ENCODE results near the gene PTPN6.
A peak's percentile ranks its signal among the peaks of the same experiment; 100 is the strongest.

The PTPN6 gene

DNA sequence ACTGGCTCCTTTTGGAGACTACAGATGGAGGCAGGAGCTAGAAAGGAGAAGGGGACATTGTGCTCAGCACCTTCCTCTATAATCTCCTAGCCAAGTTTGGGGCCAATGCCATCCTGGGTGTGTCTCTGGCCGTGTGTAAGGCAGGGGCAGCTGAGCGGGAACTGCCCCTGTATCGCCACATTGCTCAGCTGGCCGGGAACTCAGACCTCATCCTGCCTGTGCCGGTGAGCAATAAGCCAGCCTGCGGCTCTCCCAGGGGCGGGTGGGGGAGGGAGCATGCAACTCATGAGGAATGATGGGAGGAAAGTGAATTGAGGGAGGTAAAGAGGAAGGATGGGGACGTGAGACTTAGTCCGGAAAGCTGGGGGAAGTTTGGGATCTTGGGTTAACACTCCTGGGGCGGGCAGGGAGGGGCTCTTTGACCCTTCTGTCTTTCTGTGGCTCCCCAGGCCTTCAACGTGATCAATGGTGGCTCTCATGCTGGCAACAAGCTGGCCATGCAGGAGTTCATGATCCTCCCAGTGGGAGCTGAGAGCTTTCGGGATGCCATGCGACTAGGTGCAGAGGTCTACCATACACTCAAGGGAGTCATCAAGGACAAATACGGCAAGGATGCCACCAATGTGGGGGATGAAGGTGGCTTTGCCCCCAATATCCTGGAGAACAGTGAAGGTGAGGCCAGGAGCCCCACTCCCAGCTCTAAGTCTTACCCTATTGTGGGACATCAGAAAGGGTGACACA is 33.5 kb upstream of the PTPN6 start:
- Histone ChIP-seq H3K4me1 (ENCODE audit: control insufficient read depth, low read length) (peaks cover 32% of the 10 kb centered on the region), H3K9me3 (ENCODE audit: control insufficient read depth, insufficient read depth, low read length) (no peaks in the 10 kb centered on the region), H3K27me3 (ENCODE audit: control insufficient read depth, low read length) (peaks cover 61% of the 10 kb centered on the region), H3K4me2 (ENCODE audit: low read length) (no peak overlapping the region), H3K36me3 (ENCODE audit: control insufficient read depth, low read length) (no peaks in the 10 kb centered on the region), H3K4me3 (ENCODE audit: low read length) (no peak overlapping the region), H3F3A (ENCODE audit: control insufficient read depth, insufficient read depth) (no peaks in the 10 kb centered on the region; the same call in 1 of the 2 replicates), H3K9me2 (replicated peaks; ENCODE audit: control insufficient read depth, low read length) (no peaks in the 10 kb centered on the region), H4K20me1 (ENCODE audit: control insufficient read depth, insufficient read depth, low read depth, low read length) (no peaks in the 10 kb centered on the region), H3K27ac (ENCODE audit: low read depth, low read length) (no peak overlapping the region), H3K79me2 (ENCODE audit: control insufficient read depth, low read length) (no peaks in the 10 kb centered on the region)
- TF ChIP-seq, protein P1, sequence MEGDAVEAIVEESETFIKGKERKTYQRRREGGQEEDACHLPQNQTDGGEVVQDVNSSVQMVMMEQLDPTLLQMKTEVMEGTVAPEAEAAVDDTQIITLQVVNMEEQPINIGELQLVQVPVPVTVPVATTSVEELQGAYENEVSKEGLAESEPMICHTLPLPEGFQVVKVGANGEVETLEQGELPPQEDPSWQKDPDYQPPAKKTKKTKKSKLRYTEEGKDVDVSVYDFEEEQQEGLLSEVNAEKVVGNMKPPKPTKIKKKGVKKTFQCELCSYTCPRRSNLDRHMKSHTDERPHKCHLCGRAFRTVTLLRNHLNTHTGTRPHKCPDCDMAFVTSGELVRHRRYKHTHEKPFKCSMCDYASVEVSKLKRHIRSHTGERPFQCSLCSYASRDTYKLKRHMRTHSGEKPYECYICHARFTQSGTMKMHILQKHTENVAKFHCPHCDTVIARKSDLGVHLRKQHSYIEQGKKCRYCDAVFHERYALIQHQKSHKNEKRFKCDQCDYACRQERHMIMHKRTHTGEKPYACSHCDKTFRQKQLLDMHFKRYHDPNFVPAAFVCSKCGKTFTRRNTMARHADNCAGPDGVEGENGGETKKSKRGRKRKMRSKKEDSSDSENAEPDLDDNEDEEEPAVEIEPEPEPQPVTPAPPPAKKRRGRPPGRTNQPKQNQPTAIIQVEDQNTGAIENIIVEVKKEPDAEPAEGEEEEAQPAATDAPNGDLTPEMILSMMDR (IDR thresholded peaks at IDR 0.05; ENCODE audit: low read depth, low read length, poor library complexity, severe bottlenecking) = no peak
- TF ChIP-seq EZH2phosphoT487 (IDR thresholded peaks at IDR 0.05; ENCODE audit: borderline replicate concordance, low read length) = no peak

GRCh38 chr12:6919588-6919987 is 31.6 kb upstream of the PTPN6 start:
- no peaks in the 10 kb centered on the region for H3K9me2 ChIP-seq (replicated peaks; ENCODE audit: control insufficient read depth, low read length)
- TF ChIP-seq EZH2phosphoT487 (IDR thresholded peaks at IDR 0.05; ENCODE audit: borderline replicate concordance, low read length) = no peak
- TF ChIP-seq, protein P1 (IDR thresholded peaks at IDR 0.05; ENCODE audit: low read depth, low read length, poor library complexity, severe bottlenecking) = no peak
- peaks cover 42% of the 10 kb centered on the region for H3K4me1 ChIP-seq (ENCODE audit: control insufficient read depth, low read length)
- H3K27me3 ChIP-seq (ENCODE audit: control insufficient read depth, low read length) = peaks cover 46% of the 10 kb centered on the region
- no peaks in the 10 kb centered on the region for H4K20me1 ChIP-seq (ENCODE audit: control insufficient read depth, insufficient read depth, low read depth, low read length)
- no peaks in the 10 kb centered on the region; the same call in 1 of the 2 replicates for H3F3A ChIP-seq (ENCODE audit: control insufficient read depth, insufficient read depth)
- H3K9me3 ChIP-seq (ENCODE audit: control insufficient read depth, insufficient read depth, low read length) = no peaks in the 10 kb centered on the region
- H3K36me3 ChIP-seq (ENCODE audit: control insufficient read depth, low read length) = no peaks in the 10 kb centered on the region
- no peak overlapping the region for H3K27ac ChIP-seq (ENCODE audit: low read depth, low read length)
- H3K79me2 ChIP-seq (ENCODE audit: control insufficient read depth, low read length) = no peaks in the 10 kb centered on the region
- no peak overlapping the region for H3K4me3 ChIP-seq (ENCODE audit: low read length)
- H3K4me2 ChIP-seq (ENCODE audit: low read length) = no peak overlapping the region

DNA sequence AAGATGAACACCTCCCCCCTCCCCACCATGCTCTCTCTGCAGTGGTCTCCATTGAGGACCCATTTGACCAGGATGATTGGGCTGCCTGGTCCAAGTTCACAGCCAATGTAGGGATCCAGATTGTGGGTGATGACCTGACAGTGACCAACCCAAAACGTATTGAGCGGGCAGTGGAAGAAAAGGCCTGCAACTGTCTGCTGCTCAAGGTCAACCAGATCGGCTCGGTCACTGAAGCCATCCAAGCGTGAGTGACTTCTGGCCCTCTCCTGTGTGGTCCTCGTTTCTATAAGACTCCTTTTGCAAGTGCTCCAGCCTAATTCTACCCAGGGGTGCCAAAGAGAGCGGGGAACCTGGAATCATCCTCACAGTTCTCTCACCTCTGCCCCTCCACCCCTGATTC is 29.6 kb upstream of the PTPN6 start:
- Histone ChIP-seq H3K4me3 (ENCODE audit: low read length) (0 out of 2 replicates have a peak overlapping the region, but pooled peaks have one; percentile 2), H3K27me3 (ENCODE audit: control insufficient read depth, low read length) (peaks cover 44% of the 10 kb centered on the region), H3K79me2 (ENCODE audit: control insufficient read depth, low read length) (no peaks in the 10 kb centered on the region), H3F3A (ENCODE audit: control insufficient read depth, insufficient read depth) (no peaks in the 10 kb centered on the region; the same call in 1 of the 2 replicates), H3K9me3 (ENCODE audit: control insufficient read depth, insufficient read depth, low read length) (no peaks in the 10 kb centered on the region), H3K36me3 (ENCODE audit: control insufficient read depth, low read length) (no peaks in the 10 kb centered on the region), H3K4me1 (ENCODE audit: control insufficient read depth, low read length) (peaks cover 38% of the 10 kb centered on the region), H3K4me2 (ENCODE audit: low read length) (peak overlapping the region; percentile 65), H3K27ac (ENCODE audit: low read depth, low read length) (no peak overlapping the region), H3K9me2 (replicated peaks; ENCODE audit: control insufficient read depth, low read length) (no peaks in the 10 kb centered on the region), H4K20me1 (ENCODE audit: control insufficient read depth, insufficient read depth, low read depth, low read length) (no peaks in the 10 kb centered on the region)
- TF ChIP-seq, protein P1 (IDR thresholded peaks at IDR 0.05; ENCODE audit: low read depth, low read length, poor library complexity, severe bottlenecking) = no peak
- TF ChIP-seq EZH2phosphoT487 (IDR thresholded peaks at IDR 0.05; ENCODE audit: borderline replicate concordance, low read length) = no peak

Measured in DOHH2 (cell line).